Measurements from ENCODE around the gene APEH. TPM values are rescaled to one million over a fixed set of nuclear protein-coding genes. Genes with fewer than 3 reads are reported as not detected.
A peak's percentile ranks its signal among the peaks of the same experiment; 100 is the strongest.

APEH gene
- 98.4 and 119 TPM in 2 replicates for polyA plus RNA-seq
- 84.9 and 93.7 TPM in 2 replicates for polyA minus RNA-seq

GRCh38 chr3:49673715-49674496, at the start of gene APEH:
Gene APEH (plus strand): TSS chr3:49674351. CDS start chr3:49674402, 51 bp downstream.
- peak within 1 kb of the TSS; percentile 84 for H3K4me2 ChIP-seq (ENCODE audit: low read length)
- H3K9ac ChIP-seq (ENCODE audit: low read length) = peak within 1 kb of the TSS; percentile 88
- peaks cover 7% of the 10 kb centered on the region for H3K79me2 ChIP-seq (replicated peaks; ENCODE audit: insufficient read depth, low read length)
- peak within 1 kb of the TSS; percentile 90 for H3K27ac ChIP-seq (ENCODE audit: low read length)
- H3K36me3 ChIP-seq (ENCODE audit: insufficient read depth, low read length) = no peaks in the 10 kb centered on the region
- H3K27me3 ChIP-seq (ENCODE audit: insufficient read depth, low read depth, low read length) = no peaks in the 10 kb centered on the region
- no peaks in the 10 kb centered on the region for H4K20me1 ChIP-seq (ENCODE audit: insufficient read depth)
- no peaks in the 10 kb centered on the region for H3K9me3 ChIP-seq (ENCODE audit: low read length)
- no peaks in the 10 kb centered on the region for H3F3A ChIP-seq (ENCODE audit: insufficient read depth, low read length, poor library complexity, severe bottlenecking)
- no peak for TF ChIP-seq RAD21 (conservative IDR thresholded peaks at IDR 0.05)
- TF ChIP-seq MXI1 (conservative IDR thresholded peaks at IDR 0.05; ENCODE audit: poor library complexity, severe bottlenecking) = peak; percentile 54
- TF ChIP-seq EP300 (conservative IDR thresholded peaks at IDR 0.05; ENCODE audit: poor library complexity, severe bottlenecking) = peak; percentile 20
- no peak for TF ChIP-seq SMC3 (conservative IDR thresholded peaks at IDR 0.05; ENCODE audit: poor library complexity)
- TF ChIP-seq EZH2 (IDR thresholded peaks at IDR 0.05; ENCODE audit: borderline replicate concordance, insufficient read depth, low read length, poor library complexity, severe bottlenecking) = no peak
- peak; percentile 34 for TF ChIP-seq CTCF (IDR thresholded peaks at IDR 0.05; ENCODE audit: poor library complexity, severe bottlenecking)
- TF ChIP-seq REST (IDR thresholded peaks at IDR 0.05; ENCODE audit: borderline replicate concordance) = no peak
- TF ChIP-seq POLR2AphosphoS5 (IDR thresholded peaks at IDR 0.05) = peak; percentile 84
- no peak for TF ChIP-seq TAF1 (IDR thresholded peaks at IDR 0.05; ENCODE audit: low read depth)
- no peaks in the 10 kb centered on the region for H3K9me2 ChIP-seq (ENCODE audit: insufficient read depth, low read length)
- H3K4me3 ChIP-seq (ENCODE audit: low read length) = peak within 1 kb of the TSS; percentile 100
- peak within 1 kb of the TSS; percentile 88 for H2AFZ ChIP-seq (ENCODE audit: low read depth, low read length)

- H3K9me3 ChIP-seq (ENCODE audit: low read length) = no peaks in the 10 kb centered on the region
- H3F3A ChIP-seq (ENCODE audit: insufficient read depth, low read length, poor library complexity, severe bottlenecking) = no peaks in the 10 kb centered on the region
- H3K79me2 ChIP-seq (replicated peaks; ENCODE audit: insufficient read depth, low read length) = no peaks in the 10 kb centered on the region
- no peak overlapping the region for H3K9ac ChIP-seq (ENCODE audit: low read length)
- no peaks in the 10 kb centered on the region for H4K20me1 ChIP-seq (ENCODE audit: insufficient read depth)
- TF ChIP-seq SMC3 (conservative IDR thresholded peaks at IDR 0.05; ENCODE audit: poor library complexity) (no peak), EP300 (conservative IDR thresholded peaks at IDR 0.05; ENCODE audit: poor library complexity, severe bottlenecking) (no peak), RAD21 (conservative IDR thresholded peaks at IDR 0.05) (no peak), TAF1 (IDR thresholded peaks at IDR 0.05; ENCODE audit: low read depth) (no peak), POLR2AphosphoS5 (IDR thresholded peaks at IDR 0.05) (no peak), EZH2 (IDR thresholded peaks at IDR 0.05; ENCODE audit: borderline replicate concordance, insufficient read depth, low read length, poor library complexity, severe bottlenecking) (no peak), CTCF (IDR thresholded peaks at IDR 0.05; ENCODE audit: poor library complexity, severe bottlenecking) (no peak), REST (IDR thresholded peaks at IDR 0.05; ENCODE audit: borderline replicate concordance) (no peak), MXI1 (conservative IDR thresholded peaks at IDR 0.05; ENCODE audit: poor library complexity, severe bottlenecking) (no peak)
- no peaks in the 10 kb centered on the region for H3K27me3 ChIP-seq (ENCODE audit: insufficient read depth, low read depth, low read length)
- no peaks in the 10 kb centered on the region for H3K9me2 ChIP-seq (ENCODE audit: insufficient read depth, low read length)
- H3K27ac ChIP-seq (ENCODE audit: low read length) = no peak overlapping the region
- no peak overlapping the region for H3K4me2 ChIP-seq (ENCODE audit: low read length)
- H2AFZ ChIP-seq (ENCODE audit: low read depth, low read length) = no peak overlapping the region
- no peak overlapping the region for H3K4me3 ChIP-seq (ENCODE audit: low read length)
- no peaks in the 10 kb centered on the region for H3K36me3 ChIP-seq (ENCODE audit: insufficient read depth, low read length)
Observed at GRCh38 chr3:49625071-49625470, 49.1 kb upstream of the APEH start.

All from neural cell (in vitro differentiated cells).